Measurements from ENCODE around the gene MYL6B.

GRCh38 chr12:56104109-56104814, 48.1 kb upstream of the MYL6B start, which contains the start of gene PA2G4:
- TF ChIP-seq, protein P1, sequence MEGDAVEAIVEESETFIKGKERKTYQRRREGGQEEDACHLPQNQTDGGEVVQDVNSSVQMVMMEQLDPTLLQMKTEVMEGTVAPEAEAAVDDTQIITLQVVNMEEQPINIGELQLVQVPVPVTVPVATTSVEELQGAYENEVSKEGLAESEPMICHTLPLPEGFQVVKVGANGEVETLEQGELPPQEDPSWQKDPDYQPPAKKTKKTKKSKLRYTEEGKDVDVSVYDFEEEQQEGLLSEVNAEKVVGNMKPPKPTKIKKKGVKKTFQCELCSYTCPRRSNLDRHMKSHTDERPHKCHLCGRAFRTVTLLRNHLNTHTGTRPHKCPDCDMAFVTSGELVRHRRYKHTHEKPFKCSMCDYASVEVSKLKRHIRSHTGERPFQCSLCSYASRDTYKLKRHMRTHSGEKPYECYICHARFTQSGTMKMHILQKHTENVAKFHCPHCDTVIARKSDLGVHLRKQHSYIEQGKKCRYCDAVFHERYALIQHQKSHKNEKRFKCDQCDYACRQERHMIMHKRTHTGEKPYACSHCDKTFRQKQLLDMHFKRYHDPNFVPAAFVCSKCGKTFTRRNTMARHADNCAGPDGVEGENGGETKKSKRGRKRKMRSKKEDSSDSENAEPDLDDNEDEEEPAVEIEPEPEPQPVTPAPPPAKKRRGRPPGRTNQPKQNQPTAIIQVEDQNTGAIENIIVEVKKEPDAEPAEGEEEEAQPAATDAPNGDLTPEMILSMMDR (conservative IDR thresholded peaks at IDR 0.05; ENCODE audit: low read depth, low read length), result no peak
- TF ChIP-seq, protein P2, sequence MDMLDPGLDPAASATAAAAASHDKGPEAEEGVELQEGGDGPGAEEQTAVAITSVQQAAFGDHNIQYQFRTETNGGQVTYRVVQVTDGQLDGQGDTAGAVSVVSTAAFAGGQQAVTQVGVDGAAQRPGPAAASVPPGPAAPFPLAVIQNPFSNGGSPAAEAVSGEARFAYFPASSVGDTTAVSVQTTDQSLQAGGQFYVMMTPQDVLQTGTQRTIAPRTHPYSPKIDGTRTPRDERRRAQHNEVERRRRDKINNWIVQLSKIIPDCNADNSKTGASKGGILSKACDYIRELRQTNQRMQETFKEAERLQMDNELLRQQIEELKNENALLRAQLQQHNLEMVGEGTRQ (IDR thresholded peaks at IDR 0.05; ENCODE audit: low read depth, low read length), result no peak
- peak; percentile 70 for TF ChIP-seq POLR2A (IDR thresholded peaks at IDR 0.05; ENCODE audit: low read depth, low read length)
- no peak for TF ChIP-seq RFX5 (IDR thresholded peaks at IDR 0.05; ENCODE audit: low read depth, low read length)
- TF ChIP-seq RAD21 (IDR thresholded peaks at IDR 0.05; ENCODE audit: low read length), result no peak; the same call in 1 of the 2 replicates
- no peak for TF ChIP-seq CEBPB (IDR thresholded peaks at IDR 0.05; ENCODE audit: low read depth, low read length)
- TF ChIP-seq BHLHE40 (IDR thresholded peaks at IDR 0.05; ENCODE audit: low read depth, low read length), result peak; percentile 60
- TF ChIP-seq ELK1 (IDR thresholded peaks at IDR 0.05; ENCODE audit: borderline replicate concordance, low read depth, low read length), result no peak
- TF ChIP-seq RCOR1 (IDR thresholded peaks at IDR 0.05; ENCODE audit: insufficient replicate concordance, low read length), result no peak
- TF ChIP-seq MAFK (IDR thresholded peaks at IDR 0.05; ENCODE audit: low read depth, low read length), result no peak
- TF ChIP-seq SMC3 (IDR thresholded peaks at IDR 0.05; ENCODE audit: low read depth, low read length), result no peak; the same call in 1 of the 2 replicates
- TF ChIP-seq FOS (IDR thresholded peaks at IDR 0.05; ENCODE audit: low read depth, low read length), result no peak
- peak; percentile 93 for TF ChIP-seq MXI1 (IDR thresholded peaks at IDR 0.05; ENCODE audit: borderline replicate concordance, low read depth, low read length)
- TF ChIP-seq MAZ (IDR thresholded peaks at IDR 0.05; ENCODE audit: borderline replicate concordance, low read depth, low read length), result peak; percentile 86

Data from IMR-90 (cell line).